ENCODE measurements around the gene ABHD16A.

The ABHD16A gene

GRCh38 chr6:31737315-31737990, 34.3 kb upstream of the ABHD16A start:
- Mint-ChIP-seq H3K9me3 (no peaks in the 10 kb centered on the region), H3K4me1 (peaks cover 85% of the 10 kb centered on the region), H3K36me3 (ENCODE audit: low read depth) (peaks cover 25% of the 10 kb centered on the region), H3K4me3 (peak overlapping the region; percentile 98), H3K27ac (peak overlapping the region; percentile 99), H3K27me3 (ENCODE audit: low read depth, poor library complexity) (peaks cover 3% of the 10 kb centered on the region)
- no peak for TF ChIP-seq CTCF (IDR thresholded peaks at IDR 0.05)
- peak; percentile 54 for DNase-seq

- DNase-seq = no peak
- H3K27ac Mint-ChIP-seq = peak overlapping the region; percentile 99
- peak overlapping the region; percentile 98 for H3K4me3 Mint-ChIP-seq
- no peaks in the 10 kb centered on the region for H3K9me3 Mint-ChIP-seq
- H3K4me1 Mint-ChIP-seq = peaks cover 84% of the 10 kb centered on the region
- no peak for TF ChIP-seq CTCF (IDR thresholded peaks at IDR 0.05)
- H3K36me3 Mint-ChIP-seq (ENCODE audit: low read depth) = peaks cover 28% of the 10 kb centered on the region
- H3K27me3 Mint-ChIP-seq (ENCODE audit: low read depth, poor library complexity) = peaks cover 3% of the 10 kb centered on the region
These were observed 33.7 kb upstream of the ABHD16A start for GRCh38 chr6:31736768-31737314.

GRCh38 chr6:31736021-31736767, 33.1 kb upstream of the ABHD16A start, which contains the start of gene CLIC1:
TSS of gene CLIC1 (minus strand) at chr6:31736530. CDS start at chr6:31736300, 230 bp downstream.
- Mint-ChIP-seq H3K9me3 (no peaks in the 10 kb centered on the region), H3K4me3 (peak within 1 kb of the TSS; percentile 98), H3K27me3 (ENCODE audit: low read depth, poor library complexity) (peaks cover 3% of the 10 kb centered on the region), H3K27ac (peak within 1 kb of the TSS; percentile 99), H3K4me1 (peaks cover 83% of the 10 kb centered on the region), H3K36me3 (ENCODE audit: low read depth) (peaks cover 29% of the 10 kb centered on the region)
- peak; percentile 71 for DNase-seq
- TF ChIP-seq CTCF (IDR thresholded peaks at IDR 0.05) = no peak

- no peak for TF ChIP-seq CTCF (IDR thresholded peaks at IDR 0.05)
- Mint-ChIP-seq H3K9me3 (no peaks in the 10 kb centered on the region), H3K4me3 (peak overlapping the region; percentile 98), H3K27me3 (ENCODE audit: low read depth, poor library complexity) (peaks cover 2% of the 10 kb centered on the region), H3K27ac (peak overlapping the region; percentile 99), H3K36me3 (ENCODE audit: low read depth) (peaks cover 29% of the 10 kb centered on the region), H3K4me1 (peaks cover 82% of the 10 kb centered on the region)
- peak; percentile 44 for DNase-seq
These were observed 31.8 kb upstream of the ABHD16A start for GRCh38 chr6:31734821-31735406.

GRCh38 chr6:31734247-31734820, 31.2 kb upstream of the ABHD16A start:
- Mint-ChIP-seq H3K27ac (peak overlapping the region; percentile 94), H3K4me3 (peak overlapping the region; percentile 98), H3K27me3 (ENCODE audit: low read depth, poor library complexity) (no peaks in the 10 kb centered on the region), H3K36me3 (ENCODE audit: low read depth) (peaks cover 29% of the 10 kb centered on the region), H3K9me3 (no peaks in the 10 kb centered on the region), H3K4me1 (peaks cover 78% of the 10 kb centered on the region)
- no peak for TF ChIP-seq CTCF (IDR thresholded peaks at IDR 0.05)
- no peak for DNase-seq
